WTC11 (cell line): Measurements from ENCODE around the gene SRMS. TPM values are rescaled to one million over a fixed set of nuclear protein-coding genes. Genes with fewer than 3 reads are reported as not detected.

Source experiments
- ATAC-seq: fragments of 200-7000 bp; cut with Tn5 transposase; 2 replicates; pipeline ENCODE4 v1.10.0; 2021; ENCODE audit warnings: mild to moderate bottlenecking, moderate library complexity
- CTCF ChIA-PET: fragments of 300-600 bp; sonication (Branson Sonifier 250); formaldehyde crosslinking; loops from one replicate; lab custom pipeline; 2021; ENCODE audit warnings: antibody characterized with exemption; lab: Charles Lee
- POLR2A ChIA-PET: fragments of 350-600 bp; sonication (Branson Sonifier 250); formaldehyde crosslinking; loops from one replicate; lab custom pipeline; 2021; ENCODE audit warnings: antibody characterized with exemption; lab: Charles Lee
- DNase-seq: peaks from one replicate; pipeline ENCODE4 v3.0.0; 2021; ENCODE audit warnings: low spot score
- H3K27ac Mint-ChIP-seq: 2 replicates; pipeline ENCODE4 v1.8.0; 2021; ENCODE audit warnings: mixed read lengths
- H3K27me3 Mint-ChIP-seq: 2 replicates; pipeline ENCODE4 v1.8.0; 2021; ENCODE audit warnings: low read depth, mild to moderate bottlenecking, moderate library complexity, mixed read lengths
- H3K36me3 Mint-ChIP-seq: 2 replicates; pipeline ENCODE4 v1.8.0; 2021; ENCODE audit warnings: mixed read lengths
- H3K4me1 Mint-ChIP-seq: 2 replicates; pipeline ENCODE4 v1.8.0; 2022; ENCODE audit warnings: mixed read lengths
- H3K4me3 Mint-ChIP-seq: 2 replicates; pipeline ENCODE4 v1.8.0; 2021; ENCODE audit warnings: mild to moderate bottlenecking, moderate library complexity, mixed read lengths
- H3K9me3 Mint-ChIP-seq: 2 replicates; pipeline ENCODE4 v1.8.0; 2021; ENCODE audit warnings: mixed read lengths
- CBFB ChIP-seq: sonication (generic); formaldehyde crosslinking; IDR thresholded peaks from 2 replicates; pipeline ENCODE4 v1.8.1; 2022; ENCODE audit warnings: mild to moderate bottlenecking, low read depth, missing genetic modification reagents
- ELF4 ChIP-seq: sonication (generic); formaldehyde crosslinking; IDR thresholded peaks from 2 replicates; pipeline ENCODE4 v1.8.1; 2022; ENCODE audit warnings: low read depth, mild to moderate bottlenecking, moderate library complexity, missing genetic modification reagents
- FOXK1 ChIP-seq: sonication (generic); formaldehyde crosslinking; IDR thresholded peaks from 2 replicates; pipeline ENCODE4 v1.8.0; 2022; ENCODE audit warnings: mild to moderate bottlenecking, moderate library complexity, missing genetic modification reagents
- MYBL2 ChIP-seq: sonication (generic); formaldehyde crosslinking; IDR thresholded peaks from 2 replicates; pipeline ENCODE4 v1.8.1; 2023; ENCODE audit warnings: mild to moderate bottlenecking, moderate library complexity, missing genetic modification reagents
- NFYB ChIP-seq: sonication (generic); formaldehyde crosslinking; conservative IDR thresholded peaks from 2 replicates; pipeline ENCODE4 v1.8.0; 2022; ENCODE audit warnings: low read depth, missing genetic modification reagents
- RELA ChIP-seq: sonication (generic); formaldehyde crosslinking; IDR thresholded peaks from 2 replicates; pipeline ENCODE4 v1.8.1; 2022; ENCODE audit warnings: missing genetic modification reagents, mild to moderate bottlenecking, borderline replicate concordance
- total RNA-seq: library from RNA; stranded (reverse); gene quantifications from 3 replicates; pipeline ENCODE4 v1.2.3, GENCODE V29; 2021
- TF ChIP-seq, protein P1 (sequence below): fragments of 250-450 bp; sonication (Bioruptor Pico); IDR thresholded peaks from 2 replicates; pipeline ENCODE4 v1.9.0; 2021; ENCODE audit warnings: moderate library complexity, mild to moderate bottlenecking, inconsistent platforms, borderline replicate concordance
- TF ChIP-seq, protein P2 (sequence below): fragments of 250-450 bp; sonication (Bioruptor Pico); IDR thresholded peaks from 2 replicates; pipeline ENCODE4 v1.8.0; 2021; ENCODE audit warnings: mild to moderate bottlenecking
- TF ChIP-seq, protein P3 (sequence below): fragments of 250-450 bp; sonication (Bioruptor Pico); IDR thresholded peaks from 2 replicates; pipeline ENCODE4 v1.9.0; 2021; ENCODE audit warnings: mild to moderate bottlenecking
- TF ChIP-seq, protein P4 (sequence below): fragments of 250-450 bp; sonication (Bioruptor Pico); conservative IDR thresholded peaks from 2 replicates; pipeline ENCODE4 v1.9.0; 2021; ENCODE audit warnings: mild to moderate bottlenecking
- TF ChIP-seq, protein P5 (sequence below): sonication (generic); formaldehyde crosslinking; IDR thresholded peaks from 2 replicates; pipeline ENCODE4 v1.8.0; 2023; ENCODE audit warnings: missing genetic modification reagents, mild to moderate bottlenecking, borderline replicate concordance
- TF ChIP-seq, protein P6 (sequence below): sonication (generic); formaldehyde crosslinking; IDR thresholded peaks from 2 replicates; pipeline ENCODE4 v1.8.1; 2023; ENCODE audit warnings: mild to moderate bottlenecking, moderate library complexity, missing genetic modification reagents
- TF ChIP-seq, protein P7 (sequence below): sonication (generic); formaldehyde crosslinking; IDR thresholded peaks from 2 replicates; pipeline ENCODE4 v1.8.1; 2022; ENCODE audit warnings: low read depth, mild to moderate bottlenecking, moderate library complexity, missing genetic modification reagents, borderline replicate concordance
- TF ChIP-seq, protein P8 (sequence below): sonication (generic); formaldehyde crosslinking; IDR thresholded peaks from 2 replicates; pipeline ENCODE4 v1.8.0; 2022; ENCODE audit warnings: mild to moderate bottlenecking, missing genetic modification reagents
- TF ChIP-seq, protein P9 (sequence below): sonication (generic); formaldehyde crosslinking; IDR thresholded peaks from 2 replicates; pipeline ENCODE4 v1.8.0; 2023; ENCODE audit warnings: missing genetic modification reagents

The SRMS gene
- total RNA-seq, 1 experiment from 2014 or later = 0.26 TPM

DNA sequence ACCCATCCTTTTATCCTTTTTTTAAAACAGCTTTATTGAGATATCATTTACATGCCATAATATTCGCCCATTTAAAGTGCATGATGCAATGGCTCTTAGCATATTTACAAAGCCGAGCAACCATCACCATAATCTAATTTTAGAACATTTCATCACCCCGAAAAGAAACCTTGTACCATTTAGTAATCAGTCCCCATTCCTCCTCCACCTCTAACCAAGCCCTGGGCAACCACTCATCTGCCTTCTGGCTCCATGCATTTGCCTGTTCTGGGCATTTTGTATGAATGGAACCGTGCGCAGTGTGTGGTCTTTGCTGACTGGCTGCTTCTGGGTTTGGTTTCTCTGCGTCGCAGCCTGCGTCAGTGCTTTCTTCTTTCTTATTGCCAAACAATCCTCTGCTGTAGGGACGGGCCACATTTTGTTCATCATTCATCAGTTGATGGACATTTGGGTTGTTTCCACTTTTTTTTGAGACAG is 38.4 kb downstream of the SRMS start:
- TF ChIP-seq, protein P1, sequence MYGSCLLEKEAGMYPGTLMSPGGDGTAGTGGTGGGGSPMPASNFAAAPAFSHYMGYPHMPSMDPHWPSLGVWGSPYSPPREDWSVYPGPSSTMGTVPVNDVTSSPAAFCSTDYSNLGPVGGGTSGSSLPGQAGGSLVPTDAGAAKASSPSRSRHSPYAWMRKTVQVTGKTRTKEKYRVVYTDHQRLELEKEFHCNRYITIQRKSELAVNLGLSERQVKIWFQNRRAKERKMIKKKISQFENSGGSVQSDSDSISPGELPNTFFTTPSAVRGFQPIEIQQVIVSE (CRISPR knock-in tag) = no peak
- TF ChIP-seq CBFB (CRISPR knock-in tag) (no peak), NFYB (CRISPR knock-in tag) (no peak), FOXK1 (CRISPR knock-in tag) (no peak), ELF4 (CRISPR knock-in tag) (no peak), RELA (CRISPR knock-in tag) (no peak), MYBL2 (CRISPR knock-in tag) (no peak)
- TF ChIP-seq, protein P2, sequence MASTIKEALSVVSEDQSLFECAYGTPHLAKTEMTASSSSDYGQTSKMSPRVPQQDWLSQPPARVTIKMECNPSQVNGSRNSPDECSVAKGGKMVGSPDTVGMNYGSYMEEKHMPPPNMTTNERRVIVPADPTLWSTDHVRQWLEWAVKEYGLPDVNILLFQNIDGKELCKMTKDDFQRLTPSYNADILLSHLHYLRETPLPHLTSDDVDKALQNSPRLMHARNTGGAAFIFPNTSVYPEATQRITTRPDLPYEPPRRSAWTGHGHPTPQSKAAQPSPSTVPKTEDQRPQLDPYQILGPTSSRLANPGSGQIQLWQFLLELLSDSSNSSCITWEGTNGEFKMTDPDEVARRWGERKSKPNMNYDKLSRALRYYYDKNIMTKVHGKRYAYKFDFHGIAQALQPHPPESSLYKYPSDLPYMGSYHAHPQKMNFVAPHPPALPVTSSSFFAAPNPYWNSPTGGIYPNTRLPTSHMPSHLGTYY (CRISPR knock-in tag) = no peak
- TF ChIP-seq, protein P3, sequence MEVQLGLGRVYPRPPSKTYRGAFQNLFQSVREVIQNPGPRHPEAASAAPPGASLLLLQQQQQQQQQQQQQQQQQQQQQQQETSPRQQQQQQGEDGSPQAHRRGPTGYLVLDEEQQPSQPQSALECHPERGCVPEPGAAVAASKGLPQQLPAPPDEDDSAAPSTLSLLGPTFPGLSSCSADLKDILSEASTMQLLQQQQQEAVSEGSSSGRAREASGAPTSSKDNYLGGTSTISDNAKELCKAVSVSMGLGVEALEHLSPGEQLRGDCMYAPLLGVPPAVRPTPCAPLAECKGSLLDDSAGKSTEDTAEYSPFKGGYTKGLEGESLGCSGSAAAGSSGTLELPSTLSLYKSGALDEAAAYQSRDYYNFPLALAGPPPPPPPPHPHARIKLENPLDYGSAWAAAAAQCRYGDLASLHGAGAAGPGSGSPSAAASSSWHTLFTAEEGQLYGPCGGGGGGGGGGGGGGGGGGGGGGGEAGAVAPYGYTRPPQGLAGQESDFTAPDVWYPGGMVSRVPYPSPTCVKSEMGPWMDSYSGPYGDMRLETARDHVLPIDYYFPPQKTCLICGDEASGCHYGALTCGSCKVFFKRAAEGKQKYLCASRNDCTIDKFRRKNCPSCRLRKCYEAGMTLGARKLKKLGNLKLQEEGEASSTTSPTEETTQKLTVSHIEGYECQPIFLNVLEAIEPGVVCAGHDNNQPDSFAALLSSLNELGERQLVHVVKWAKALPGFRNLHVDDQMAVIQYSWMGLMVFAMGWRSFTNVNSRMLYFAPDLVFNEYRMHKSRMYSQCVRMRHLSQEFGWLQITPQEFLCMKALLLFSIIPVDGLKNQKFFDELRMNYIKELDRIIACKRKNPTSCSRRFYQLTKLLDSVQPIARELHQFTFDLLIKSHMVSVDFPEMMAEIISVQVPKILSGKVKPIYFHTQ (CRISPR knock-in tag) = no peak
- TF ChIP-seq, protein P4, sequence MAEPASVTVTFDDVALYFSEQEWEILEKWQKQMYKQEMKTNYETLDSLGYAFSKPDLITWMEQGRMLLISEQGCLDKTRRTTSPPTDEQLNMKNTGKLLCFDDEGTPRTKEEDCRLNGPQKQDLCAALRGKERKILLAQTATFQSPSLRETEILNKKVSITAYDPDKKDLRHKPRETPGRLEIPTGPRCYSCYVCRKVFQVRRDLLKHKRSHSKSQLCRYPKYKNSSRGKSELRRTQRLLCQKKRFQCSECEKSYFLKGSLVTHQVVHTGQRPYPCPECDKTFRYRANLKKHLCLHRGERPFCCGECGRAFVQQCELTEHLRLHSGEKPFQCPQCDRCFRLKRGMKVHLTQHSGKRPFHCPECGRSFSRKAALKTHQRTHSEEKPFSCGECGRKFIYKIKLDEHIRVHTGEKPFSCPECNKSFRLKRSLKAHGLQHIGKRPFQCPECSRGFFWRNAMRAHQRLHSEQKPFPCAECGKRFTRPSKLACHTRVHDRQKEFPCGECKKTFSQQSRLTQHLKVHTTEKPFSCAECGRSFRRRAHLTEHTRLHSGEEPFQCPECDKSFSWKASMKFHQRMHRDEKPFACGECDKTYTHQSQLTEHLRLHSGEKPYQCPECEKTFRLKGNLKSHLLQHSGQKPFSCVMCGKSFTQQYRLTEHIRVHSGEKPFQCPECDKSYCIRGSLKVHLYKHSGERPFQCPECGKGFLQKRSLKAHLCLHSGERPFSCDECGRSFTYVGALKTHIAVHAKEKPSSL = no peak
- TF ChIP-seq, protein P5, sequence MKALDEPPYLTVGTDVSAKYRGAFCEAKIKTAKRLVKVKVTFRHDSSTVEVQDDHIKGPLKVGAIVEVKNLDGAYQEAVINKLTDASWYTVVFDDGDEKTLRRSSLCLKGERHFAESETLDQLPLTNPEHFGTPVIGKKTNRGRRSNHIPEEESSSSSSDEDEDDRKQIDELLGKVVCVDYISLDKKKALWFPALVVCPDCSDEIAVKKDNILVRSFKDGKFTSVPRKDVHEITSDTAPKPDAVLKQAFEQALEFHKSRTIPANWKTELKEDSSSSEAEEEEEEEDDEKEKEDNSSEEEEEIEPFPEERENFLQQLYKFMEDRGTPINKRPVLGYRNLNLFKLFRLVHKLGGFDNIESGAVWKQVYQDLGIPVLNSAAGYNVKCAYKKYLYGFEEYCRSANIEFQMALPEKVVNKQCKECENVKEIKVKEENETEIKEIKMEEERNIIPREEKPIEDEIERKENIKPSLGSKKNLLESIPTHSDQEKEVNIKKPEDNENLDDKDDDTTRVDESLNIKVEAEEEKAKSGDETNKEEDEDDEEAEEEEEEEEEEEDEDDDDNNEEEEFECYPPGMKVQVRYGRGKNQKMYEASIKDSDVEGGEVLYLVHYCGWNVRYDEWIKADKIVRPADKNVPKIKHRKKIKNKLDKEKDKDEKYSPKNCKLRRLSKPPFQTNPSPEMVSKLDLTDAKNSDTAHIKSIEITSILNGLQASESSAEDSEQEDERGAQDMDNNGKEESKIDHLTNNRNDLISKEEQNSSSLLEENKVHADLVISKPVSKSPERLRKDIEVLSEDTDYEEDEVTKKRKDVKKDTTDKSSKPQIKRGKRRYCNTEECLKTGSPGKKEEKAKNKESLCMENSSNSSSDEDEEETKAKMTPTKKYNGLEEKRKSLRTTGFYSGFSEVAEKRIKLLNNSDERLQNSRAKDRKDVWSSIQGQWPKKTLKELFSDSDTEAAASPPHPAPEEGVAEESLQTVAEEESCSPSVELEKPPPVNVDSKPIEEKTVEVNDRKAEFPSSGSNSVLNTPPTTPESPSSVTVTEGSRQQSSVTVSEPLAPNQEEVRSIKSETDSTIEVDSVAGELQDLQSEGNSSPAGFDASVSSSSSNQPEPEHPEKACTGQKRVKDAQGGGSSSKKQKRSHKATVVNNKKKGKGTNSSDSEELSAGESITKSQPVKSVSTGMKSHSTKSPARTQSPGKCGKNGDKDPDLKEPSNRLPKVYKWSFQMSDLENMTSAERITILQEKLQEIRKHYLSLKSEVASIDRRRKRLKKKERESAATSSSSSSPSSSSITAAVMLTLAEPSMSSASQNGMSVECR (CRISPR knock-in tag) = no peak
- TF ChIP-seq, protein P6, sequence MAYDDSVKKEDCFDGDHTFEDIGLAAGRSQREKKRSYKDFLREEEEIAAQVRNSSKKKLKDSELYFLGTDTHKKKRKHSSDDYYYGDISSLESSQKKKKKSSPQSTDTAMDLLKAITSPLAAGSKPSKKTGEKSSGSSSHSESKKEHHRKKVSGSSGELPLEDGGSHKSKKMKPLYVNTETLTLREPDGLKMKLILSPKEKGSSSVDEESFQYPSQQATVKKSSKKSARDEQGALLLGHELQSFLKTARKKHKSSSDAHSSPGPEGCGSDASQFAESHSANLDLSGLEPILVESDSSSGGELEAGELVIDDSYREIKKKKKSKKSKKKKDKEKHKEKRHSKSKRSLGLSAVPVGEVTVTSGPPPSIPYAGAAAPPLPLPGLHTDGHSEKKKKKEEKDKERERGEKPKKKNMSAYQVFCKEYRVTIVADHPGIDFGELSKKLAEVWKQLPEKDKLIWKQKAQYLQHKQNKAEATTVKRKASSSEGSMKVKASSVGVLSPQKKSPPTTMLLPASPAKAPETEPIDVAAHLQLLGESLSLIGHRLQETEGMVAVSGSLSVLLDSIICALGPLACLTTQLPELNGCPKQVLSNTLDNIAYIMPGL (CRISPR knock-in tag) = no peak
- TF ChIP-seq, protein P7, sequence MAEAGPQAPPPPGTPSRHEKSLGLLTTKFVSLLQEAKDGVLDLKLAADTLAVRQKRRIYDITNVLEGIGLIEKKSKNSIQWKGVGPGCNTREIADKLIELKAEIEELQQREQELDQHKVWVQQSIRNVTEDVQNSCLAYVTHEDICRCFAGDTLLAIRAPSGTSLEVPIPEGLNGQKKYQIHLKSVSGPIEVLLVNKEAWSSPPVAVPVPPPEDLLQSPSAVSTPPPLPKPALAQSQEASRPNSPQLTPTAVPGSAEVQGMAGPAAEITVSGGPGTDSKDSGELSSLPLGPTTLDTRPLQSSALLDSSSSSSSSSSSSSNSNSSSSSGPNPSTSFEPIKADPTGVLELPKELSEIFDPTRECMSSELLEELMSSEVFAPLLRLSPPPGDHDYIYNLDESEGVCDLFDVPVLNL = no peak
- TF ChIP-seq, protein P8, sequence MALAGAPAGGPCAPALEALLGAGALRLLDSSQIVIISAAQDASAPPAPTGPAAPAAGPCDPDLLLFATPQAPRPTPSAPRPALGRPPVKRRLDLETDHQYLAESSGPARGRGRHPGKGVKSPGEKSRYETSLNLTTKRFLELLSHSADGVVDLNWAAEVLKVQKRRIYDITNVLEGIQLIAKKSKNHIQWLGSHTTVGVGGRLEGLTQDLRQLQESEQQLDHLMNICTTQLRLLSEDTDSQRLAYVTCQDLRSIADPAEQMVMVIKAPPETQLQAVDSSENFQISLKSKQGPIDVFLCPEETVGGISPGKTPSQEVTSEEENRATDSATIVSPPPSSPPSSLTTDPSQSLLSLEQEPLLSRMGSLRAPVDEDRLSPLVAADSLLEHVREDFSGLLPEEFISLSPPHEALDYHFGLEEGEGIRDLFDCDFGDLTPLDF (CRISPR knock-in tag) = no peak
- TF ChIP-seq, protein P9, sequence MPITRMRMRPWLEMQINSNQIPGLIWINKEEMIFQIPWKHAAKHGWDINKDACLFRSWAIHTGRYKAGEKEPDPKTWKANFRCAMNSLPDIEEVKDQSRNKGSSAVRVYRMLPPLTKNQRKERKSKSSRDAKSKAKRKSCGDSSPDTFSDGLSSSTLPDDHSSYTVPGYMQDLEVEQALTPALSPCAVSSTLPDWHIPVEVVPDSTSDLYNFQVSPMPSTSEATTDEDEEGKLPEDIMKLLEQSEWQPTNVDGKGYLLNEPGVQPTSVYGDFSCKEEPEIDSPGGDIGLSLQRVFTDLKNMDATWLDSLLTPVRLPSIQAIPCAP (CRISPR knock-in tag) = no peak
- Mint-ChIP-seq H3K27me3 (peaks cover 22% of the 10 kb centered on the region), H3K9me3 (peaks cover 10% of the 10 kb centered on the region), H3K27ac (no peak overlapping the region), H3K4me1 (no peaks in the 10 kb centered on the region), H3K4me3 (no peak overlapping the region), H3K36me3 (0 out of 2 replicates have a peak, but pooled peaks cover 2% of the 10 kb centered on the region)
- DNase-seq (no peak), ATAC-seq (no peak)
- ChIA-PET CTCF (interaction anchor here (0.6 to 2.2 kb wide), 2 partner anchors 13 to 674 kb away, joined by 3 to 6 read pairs; no protein-coding TSS in a partner anchor), POLR2A (no interaction called here)
